Neural progenitor cell (in vitro differentiated cells): ENCODE measurements around the gene MLX. TPM values are rescaled to one million over a fixed set of nuclear protein-coding genes. Genes with fewer than 3 reads are reported as not detected.

Experiments
- DNase-seq: peaks from one replicate; pipeline ENCODE4 v3.0.0-alpha.2; 2016; ENCODE audit warnings: low spot score
- H2AFZ ChIP-seq: fragments of 200-600 bp; sonication (generic); replicated peaks from 2 replicates; pipeline ENCODE4 v1.6.1; 2016; ENCODE audit warnings: antibody characterized with exemption
- H3F3A ChIP-seq: fragments of 200-600 bp; sonication (generic); 2 replicates; pipeline ENCODE4 v1.6.1; 2016; ENCODE audit warnings: antibody characterized with exemption, low read depth
- H3K27ac ChIP-seq: fragments of 200-600 bp; sonication (generic); 2 replicates; pipeline ENCODE4 v1.5.1; 2016; ENCODE audit warnings: mild to moderate bottlenecking
- H3K27me3 ChIP-seq: fragments of 200-600 bp; sonication (generic); 2 replicates; pipeline ENCODE4 v1.6.1; 2016; ENCODE audit warnings: mild to moderate bottlenecking, moderate library complexity
- H3K36me3 ChIP-seq: fragments of 200-600 bp; sonication (generic); 2 replicates; pipeline ENCODE4 v1.5.1; 2016
- H3K4me1 ChIP-seq: fragments of 200-600 bp; sonication (generic); 2 replicates; pipeline ENCODE4 v1.6.1; 2016; ENCODE audit warnings: mixed run types
- H3K4me2 ChIP-seq: fragments of 200-600 bp; sonication (generic); 2 replicates; pipeline ENCODE4 v1.6.1; 2016
- H3K4me3 ChIP-seq: fragments of 200-600 bp; sonication (generic); 2 replicates; pipeline ENCODE4 v1.5.1; 2016
- H3K79me2 ChIP-seq: fragments of 200-600 bp; sonication (generic); 2 replicates; pipeline ENCODE4 v1.6.1; 2016; ENCODE audit warnings: low read depth
- H3K9ac ChIP-seq: fragments of 200-600 bp; sonication (generic); 2 replicates; pipeline ENCODE4 v1.6.1; 2016
- H3K9me3 ChIP-seq: fragments of 200-600 bp; sonication (generic); 2 replicates; pipeline ENCODE4 v1.5.1; 2016; ENCODE audit warnings: low read depth
- H4K20me1 ChIP-seq: fragments of 200-600 bp; sonication (generic); 2 replicates; pipeline ENCODE4 v1.6.1; 2016; ENCODE audit warnings: low read depth
- H3K27ac Mint-ChIP-seq: 3 replicates; pipeline ENCODE4 v1.8.0; 2021; ENCODE audit warnings: mixed read lengths
- H3K27me3 Mint-ChIP-seq: 2 replicates; pipeline ENCODE4 v1.8.0; 2022; ENCODE audit warnings: low read depth, mild to moderate bottlenecking, inconsistent platforms, moderate library complexity, mixed read lengths; ENCODE audit not compliant: insufficient read depth
- H3K36me3 Mint-ChIP-seq: 3 replicates; pipeline ENCODE4 v1.8.0; 2021; ENCODE audit warnings: mixed read lengths
- H3K4me1 Mint-ChIP-seq: 3 replicates; pipeline ENCODE4 v1.8.0; 2021; ENCODE audit warnings: mixed read lengths
- H3K4me3 Mint-ChIP-seq: 3 replicates; pipeline ENCODE4 v1.8.0; 2021; ENCODE audit warnings: mild to moderate bottlenecking, moderate library complexity, mixed read lengths
- H3K9me3 Mint-ChIP-seq: 3 replicates; pipeline ENCODE4 v1.8.0; 2020; ENCODE audit warnings: mixed read lengths
- CTCF ChIP-seq: fragments of 200-600 bp; sonication (generic); IDR thresholded peaks from 2 replicates; pipeline ENCODE4 v1.5.1; 2017; ENCODE audit warnings: antibody characterized with exemption, mild to moderate bottlenecking
- EZH2 ChIP-seq: fragments of 200-600 bp; sonication (generic); IDR thresholded peaks from 2 replicates; pipeline ENCODE4 v1.6.1; 2017; ENCODE audit warnings: antibody characterized with exemption, mild to moderate bottlenecking, moderate library complexity
- EZH2phosphoT487 ChIP-seq: fragments of 200-600 bp; sonication (generic); IDR thresholded peaks from 2 replicates; pipeline ENCODE4 v1.6.1; 2017; ENCODE audit warnings: antibody characterized with exemption
- total RNA-seq: library from RNA; depleted of rRNA; stranded (reverse); fragments of >200 nt; gene quantifications from 2 replicates; pipeline ENCODE4 v1.2.3, GENCODE V29; 2015; ENCODE audit warnings: low replicate concordance

Gene MLX
- total RNA-seq, 1 donor from 2014 or later: 15.8 TPM

- no peak overlapping the region for H3K27ac Mint-ChIP-seq
- no peak for DNase-seq
- H2AFZ ChIP-seq: no peak overlapping the region
- no peaks in the 10 kb centered on the region for H3K9me3 ChIP-seq
- H3K4me1 ChIP-seq: no peaks in the 10 kb centered on the region
- H3F3A ChIP-seq: peaks cover 6% of the 10 kb centered on the region
- H3K27me3 ChIP-seq: peaks cover 21% of the 10 kb centered on the region
- H3K27ac ChIP-seq: no peak overlapping the region
- H3K9me3 Mint-ChIP-seq: no peaks in the 10 kb centered on the region
- H3K79me2 ChIP-seq: no peaks in the 10 kb centered on the region
- TF ChIP-seq EZH2phosphoT487 (no peak), CTCF (no peak), EZH2 (no peak)
- no peak overlapping the region for H3K4me2 ChIP-seq
- H3K4me3 Mint-ChIP-seq: no peak overlapping the region
- H3K4me3 ChIP-seq: no peak overlapping the region
- H4K20me1 ChIP-seq: no peaks in the 10 kb centered on the region
- H3K27me3 Mint-ChIP-seq: peaks cover 5% of the 10 kb centered on the region
- peaks cover 39% of the 10 kb centered on the region for H3K4me1 Mint-ChIP-seq
- no peak overlapping the region for H3K9ac ChIP-seq
- no peaks in the 10 kb centered on the region for H3K36me3 ChIP-seq
- peaks cover 6% of the 10 kb centered on the region for H3K36me3 Mint-ChIP-seq
Observed at GRCh38 chr17:42527932-42528331, 39.0 kb upstream of the MLX start.

- Histone ChIP-seq H3K4me1 (no peaks in the 10 kb centered on the region), H2AFZ (no peak overlapping the region), H4K20me1 (no peaks in the 10 kb centered on the region), H3K36me3 (no peaks in the 10 kb centered on the region), H3K27ac (no peak overlapping the region), H3K27me3 (peaks cover 32% of the 10 kb centered on the region), H3K9me3 (no peaks in the 10 kb centered on the region), H3F3A (peaks cover 6% of the 10 kb centered on the region), H3K79me2 (no peaks in the 10 kb centered on the region), H3K4me2 (no peak overlapping the region), H3K9ac (no peak overlapping the region), H3K4me3 (no peak overlapping the region)
- Mint-ChIP-seq H3K36me3 (peaks cover 1% of the 10 kb centered on the region), H3K27me3 (peaks cover 5% of the 10 kb centered on the region), H3K9me3 (no peaks in the 10 kb centered on the region), H3K4me1 (peaks cover 33% of the 10 kb centered on the region), H3K4me3 (no peak overlapping the region), H3K27ac (no peak overlapping the region)
- no peak for DNase-seq
- TF ChIP-seq EZH2phosphoT487 (no peak), CTCF (no peak), EZH2 (no peak)
Observed at GRCh38 chr17:42529061-42529460, 37.8 kb upstream of the MLX start.

GRCh38 chr17:42530952-42531454 is 35.9 kb upstream of the MLX start:
- Histone ChIP-seq H3K9ac (no peak overlapping the region), H3K4me2 (no peak overlapping the region), H2AFZ (no peak overlapping the region), H3K4me1 (peaks cover 7% of the 10 kb centered on the region), H3K79me2 (no peaks in the 10 kb centered on the region), H3K27me3 (peaks cover 34% of the 10 kb centered on the region), H3K4me3 (no peak overlapping the region), H3K36me3 (no peaks in the 10 kb centered on the region), H3K27ac (no peak overlapping the region), H3F3A (peaks cover 6% of the 10 kb centered on the region), H3K9me3 (no peaks in the 10 kb centered on the region), H4K20me1 (no peaks in the 10 kb centered on the region)
- no peaks in the 10 kb centered on the region for H3K36me3 Mint-ChIP-seq
- peaks cover 36% of the 10 kb centered on the region for H3K4me1 Mint-ChIP-seq
- no peaks in the 10 kb centered on the region for H3K9me3 Mint-ChIP-seq
- peaks cover 5% of the 10 kb centered on the region for H3K27me3 Mint-ChIP-seq
- H3K4me3 Mint-ChIP-seq: no peak overlapping the region
- DNase-seq: no peak
- H3K27ac Mint-ChIP-seq: no peak overlapping the region
- TF ChIP-seq EZH2phosphoT487: no peak
- no peak for TF ChIP-seq CTCF
- no peak for TF ChIP-seq EZH2
